Fibroblast of lung (primary cell): Measurements from ENCODE around the gene SEMA5A. TPM values are rescaled to one million over a fixed set of nuclear protein-coding genes. Genes with fewer than 3 reads are reported as not detected.

Experiments
- DNase-seq, 2 donors: peaks; one replicate each; pipeline versions ENCODE4 v3.0.0 to v3.0.0-alpha.2; 2010; ENCODE audit warnings: low read depth in 2 of 2
- H2AFZ ChIP-seq: 2 replicates; pipeline ENCODE4 v1.5.1; 2012; ENCODE audit warnings: low read length, control low read depth, inconsistent platforms
- H3K27ac ChIP-seq: 2 replicates; pipeline ENCODE4 v1.5.1; 2011; ENCODE audit warnings: low read length, control low read depth; ENCODE audit not compliant: insufficient read depth
- H3K27me3 ChIP-seq: 2 replicates; pipeline ENCODE4 v1.5.1; 2011; ENCODE audit warnings: mild to moderate bottlenecking, low read length; ENCODE audit not compliant: control insufficient read depth, insufficient read depth
- H3K36me3 ChIP-seq: 2 replicates; pipeline ENCODE4 v1.5.1; 2011; ENCODE audit warnings: low read length; ENCODE audit not compliant: control insufficient read depth, insufficient read depth
- H3K4me1 ChIP-seq: 2 replicates; pipeline ENCODE4 v1.5.1; 2011; ENCODE audit warnings: low read length; ENCODE audit not compliant: control insufficient read depth, insufficient read depth; ENCODE audit errors: extremely low read depth
- H3K4me2 ChIP-seq: 2 replicates; pipeline ENCODE4 v1.5.1; 2011; ENCODE audit warnings: low read length, control low read depth; ENCODE audit not compliant: insufficient read depth; ENCODE audit errors: extremely low read depth
- H3K4me3 ChIP-seq, 4 experiments: fragments of 200-600 bp in 1 of 4; sonication (generic) in 1 of 4; replicated peaks in 1 of 4; 2 replicates each; pipeline ENCODE4 v1.5.1; 2011 to 2016; ENCODE audit warnings: low read length in 4 of 4, low read depth in 3 of 4, mild to moderate bottlenecking in 3 of 4, control low read depth in 2 of 4, inconsistent platforms in 1 of 4, mixed read lengths in 1 of 4; ENCODE audit not compliant: insufficient read depth in 1 of 4; ENCODE audit errors: control extremely low read depth in 1 of 4
- H3K79me2 ChIP-seq: 2 replicates; pipeline ENCODE4 v1.5.1; 2012; ENCODE audit warnings: mild to moderate bottlenecking, low read length, inconsistent platforms; ENCODE audit not compliant: control insufficient read depth, insufficient read depth
- H3K9ac ChIP-seq: 2 replicates; pipeline ENCODE4 v1.5.1; 2011; ENCODE audit warnings: mild to moderate bottlenecking, low read length, control low read depth; ENCODE audit not compliant: insufficient read depth
- H3K9me3 ChIP-seq: 2 replicates; pipeline ENCODE4 v1.5.1; 2012; ENCODE audit warnings: low read depth, low read length; ENCODE audit not compliant: control insufficient read depth, insufficient read depth
- H4K20me1 ChIP-seq: 2 replicates; pipeline ENCODE4 v1.5.1; 2011; ENCODE audit warnings: low read length; ENCODE audit not compliant: control insufficient read depth, insufficient read depth; ENCODE audit errors: extremely low read depth
- CTCF ChIP-seq, 2 donors: IDR thresholded peaks in 1 of 2; conservative IDR thresholded peaks in 1 of 2; 1 replicate in 1 of 2; 2 replicates in 1 of 2; pipeline ENCODE4 v1.5.1; 2011 to 2012; ENCODE audit warnings: low read length in 2 of 2, control low read depth in 1 of 2, inconsistent platforms in 1 of 2, low read depth in 1 of 2, mild to moderate bottlenecking in 1 of 2
- EZH2 ChIP-seq: IDR thresholded peaks from 2 replicates; pipeline ENCODE4 v1.5.1; 2012; ENCODE audit warnings: low read length, control low read depth, mild to moderate bottlenecking; ENCODE audit errors: missing control alignments
- polyA plus RNA-seq, 2 donors: library from polyadenylated mRNA; depleted of rRNA in 1 of 2; stranded (reverse) in 1 of 2; unstranded in 1 of 2; fragments of >200 nt; gene quantifications; 2 replicates each; pipeline ENCODE4 v1.2.1, GENCODE V29; 2011 to 2012; ENCODE audit warnings: missing spikeins in 1 of 2
- total RNA-seq: library from RNA; depleted of rRNA; stranded (reverse); fragments of >200 nt; gene quantifications from 2 replicates; pipeline ENCODE4 v1.2.1, GENCODE V29; 2014

Gene SEMA5A
- total and polyA plus RNA-seq, 2 donors (not counting 1 experiment from before 2014, with no cell fraction given) = 30.6 to 49.0 TPM

GRCh38 chr5:9316733-9317132 is 229.1 kb downstream of the SEMA5A start:
- H2AFZ ChIP-seq = no peak overlapping the region
- DNase-seq = no peak
- no peak overlapping the region for H3K27ac ChIP-seq
- no peaks in the 10 kb centered on the region for H3K27me3 ChIP-seq
- H3K4me3 ChIP-seq = no peak overlapping the region
- no peaks in the 10 kb centered on the region for H3K79me2 ChIP-seq
- H3K9me3 ChIP-seq = no peaks in the 10 kb centered on the region
- no peaks in the 10 kb centered on the region for H3K36me3 ChIP-seq
- H3K9ac ChIP-seq = no peak overlapping the region
- no peaks in the 10 kb centered on the region for H3K4me1 ChIP-seq
- TF ChIP-seq CTCF (conservative IDR thresholded peaks at IDR 0.05 in 1 of 2, IDR thresholded peaks at IDR 0.05 in 1 of 2; ENCODE audit: low read depth in 1 of 2, low read length in 2 of 2) = no peak
- TF ChIP-seq EZH2 = no peak
- no peak overlapping the region for H3K4me2 ChIP-seq
- H4K20me1 ChIP-seq = no peaks in the 10 kb centered on the region

- no peak overlapping the region for H3K27ac ChIP-seq
- no peaks in the 10 kb centered on the region for H3K79me2 ChIP-seq
- H3K27me3 ChIP-seq = no peaks in the 10 kb centered on the region
- no peak for DNase-seq
- H3K4me2 ChIP-seq = no peak overlapping the region
- no peak overlapping the region for H3K9ac ChIP-seq
- TF ChIP-seq EZH2 (no peak), CTCF (conservative IDR thresholded peaks at IDR 0.05 in 1 of 2, IDR thresholded peaks at IDR 0.05 in 1 of 2; ENCODE audit: low read depth in 1 of 2, low read length in 2 of 2) (no peak)
- H3K36me3 ChIP-seq = no peaks in the 10 kb centered on the region
- H3K4me1 ChIP-seq = no peaks in the 10 kb centered on the region
- H2AFZ ChIP-seq = no peak overlapping the region
- H3K9me3 ChIP-seq = no peaks in the 10 kb centered on the region
- no peak overlapping the region for H3K4me3 ChIP-seq
- no peaks in the 10 kb centered on the region for H4K20me1 ChIP-seq
Measured at GRCh38 chr5:9316041-9316440, 229.8 kb downstream of the SEMA5A start.

- no peaks in the 10 kb centered on the region for H3K4me1 ChIP-seq
- no peak overlapping the region for H3K9ac ChIP-seq
- DNase-seq = no peak
- H2AFZ ChIP-seq = peak overlapping the region; percentile 15
- H3K79me2 ChIP-seq = no peaks in the 10 kb centered on the region
- TF ChIP-seq EZH2 = no peak
- H4K20me1 ChIP-seq = no peaks in the 10 kb centered on the region
- H3K4me3 ChIP-seq = no peak overlapping the region
- H3K4me2 ChIP-seq = no peak overlapping the region
- no peak overlapping the region for H3K27ac ChIP-seq
- no peaks in the 10 kb centered on the region for H3K9me3 ChIP-seq
- H3K36me3 ChIP-seq = no peaks in the 10 kb centered on the region
- H3K27me3 ChIP-seq = no peaks in the 10 kb centered on the region
Measured at GRCh38 chr5:9314558-9314957, 231.3 kb downstream of the SEMA5A start.
